ENCODE measurements around the gene CCDC90B.

The CCDC90B gene

DNA sequence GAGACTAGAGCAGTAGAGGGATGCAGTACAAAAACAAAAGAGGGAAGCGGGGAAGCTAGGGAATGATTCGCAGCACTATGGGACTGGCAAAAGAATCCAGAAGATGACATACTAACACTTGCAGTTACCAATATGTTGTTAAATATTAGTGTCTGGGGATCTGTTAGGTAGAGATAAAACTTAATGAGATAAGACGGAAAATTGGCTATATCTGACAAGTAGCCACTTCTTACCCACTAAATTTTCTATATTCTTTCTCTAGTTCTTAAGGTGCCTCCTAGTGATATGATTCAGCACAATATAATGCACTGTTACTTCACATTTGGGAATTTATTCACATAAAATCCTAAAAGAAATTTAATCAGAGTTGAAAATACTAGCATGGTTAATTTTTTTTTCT is 30.8 kb downstream of the CCDC90B start:
- no peak overlapping the region for H2AFZ ChIP-seq (ENCODE audit: low read depth, low read length)
- no peaks in the 10 kb centered on the region for H3K27me3 ChIP-seq (ENCODE audit: insufficient read depth, low read length, poor library complexity)
- peaks cover 22% of the 10 kb centered on the region; the same call in 1 of the 2 replicates for H3K36me3 ChIP-seq (ENCODE audit: insufficient read depth, low read length)
- no peak overlapping the region for H3K4me3 ChIP-seq (ENCODE audit: low read depth in 1 of 2, low read length in 2 of 2)
- TF ChIP-seq, protein P1, sequence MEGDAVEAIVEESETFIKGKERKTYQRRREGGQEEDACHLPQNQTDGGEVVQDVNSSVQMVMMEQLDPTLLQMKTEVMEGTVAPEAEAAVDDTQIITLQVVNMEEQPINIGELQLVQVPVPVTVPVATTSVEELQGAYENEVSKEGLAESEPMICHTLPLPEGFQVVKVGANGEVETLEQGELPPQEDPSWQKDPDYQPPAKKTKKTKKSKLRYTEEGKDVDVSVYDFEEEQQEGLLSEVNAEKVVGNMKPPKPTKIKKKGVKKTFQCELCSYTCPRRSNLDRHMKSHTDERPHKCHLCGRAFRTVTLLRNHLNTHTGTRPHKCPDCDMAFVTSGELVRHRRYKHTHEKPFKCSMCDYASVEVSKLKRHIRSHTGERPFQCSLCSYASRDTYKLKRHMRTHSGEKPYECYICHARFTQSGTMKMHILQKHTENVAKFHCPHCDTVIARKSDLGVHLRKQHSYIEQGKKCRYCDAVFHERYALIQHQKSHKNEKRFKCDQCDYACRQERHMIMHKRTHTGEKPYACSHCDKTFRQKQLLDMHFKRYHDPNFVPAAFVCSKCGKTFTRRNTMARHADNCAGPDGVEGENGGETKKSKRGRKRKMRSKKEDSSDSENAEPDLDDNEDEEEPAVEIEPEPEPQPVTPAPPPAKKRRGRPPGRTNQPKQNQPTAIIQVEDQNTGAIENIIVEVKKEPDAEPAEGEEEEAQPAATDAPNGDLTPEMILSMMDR (IDR thresholded peaks at IDR 0.05; ENCODE audit: borderline replicate concordance, extremely low read depth, low read length, poor library complexity, severe bottlenecking) = no peak
- no peak for TF ChIP-seq EZH2 (IDR thresholded peaks at IDR 0.05; ENCODE audit: borderline replicate concordance, low read depth, low read length, severe bottlenecking)
- H4K20me1 ChIP-seq (ENCODE audit: insufficient read depth, low read length) = no peaks in the 10 kb centered on the region
- no peak overlapping the region for H3K4me2 ChIP-seq (ENCODE audit: insufficient read depth, low read length)
- H3K9me3 ChIP-seq (ENCODE audit: insufficient read depth, low read length, severe bottlenecking) = no peaks in the 10 kb centered on the region
- no peaks in the 10 kb centered on the region for H3K4me1 ChIP-seq (ENCODE audit: insufficient read depth, low read length)
- ATAC-seq (ENCODE audit: insufficient read depth, low read depth) (no peak), DNase-seq (no peak)
- H3K9ac ChIP-seq (ENCODE audit: low read depth, low read length) = no peak overlapping the region
- no peaks in the 10 kb centered on the region for H3K79me2 ChIP-seq (ENCODE audit: insufficient read depth, low read length)
- no peak overlapping the region for H3K27ac ChIP-seq (ENCODE audit: low read length)

DNA sequence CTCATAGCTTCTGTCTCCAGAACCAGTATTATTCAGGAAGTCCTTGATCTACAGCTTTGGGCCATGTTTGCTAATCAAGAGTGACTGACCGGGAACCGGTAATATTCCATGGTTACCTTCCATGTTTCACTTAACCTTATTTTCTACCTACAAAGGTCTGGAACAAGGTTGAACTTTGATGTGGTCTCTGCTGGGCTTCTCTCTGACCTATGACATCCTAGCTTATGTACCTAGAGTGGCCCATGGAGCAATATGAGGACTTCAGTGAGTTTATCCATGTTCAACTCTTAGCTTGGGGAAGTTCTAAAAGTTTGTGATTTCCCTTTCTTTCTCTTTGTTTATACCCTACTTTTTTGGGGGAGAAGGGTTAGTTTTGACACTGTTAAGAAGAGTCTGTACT is 33.2 kb downstream of the CCDC90B start:
- no peak overlapping the region for H3K4me3 ChIP-seq (ENCODE audit: low read depth in 1 of 2, low read length in 2 of 2)
- H4K20me1 ChIP-seq (ENCODE audit: insufficient read depth, low read length) = no peaks in the 10 kb centered on the region
- no peak overlapping the region for H3K27ac ChIP-seq (ENCODE audit: low read length)
- no peak for TF ChIP-seq EZH2 (IDR thresholded peaks at IDR 0.05; ENCODE audit: borderline replicate concordance, low read depth, low read length, severe bottlenecking)
- TF ChIP-seq, protein P1 (IDR thresholded peaks at IDR 0.05; ENCODE audit: borderline replicate concordance, extremely low read depth, low read length, poor library complexity, severe bottlenecking) = no peak
- DNase-seq = no peak
- no peak for ATAC-seq (ENCODE audit: insufficient read depth, low read depth)
- H3K9me3 ChIP-seq (ENCODE audit: insufficient read depth, low read length, severe bottlenecking) = no peaks in the 10 kb centered on the region
- peaks cover 6% of the 10 kb centered on the region; the same call in 1 of the 2 replicates for H3K36me3 ChIP-seq (ENCODE audit: insufficient read depth, low read length)
- H2AFZ ChIP-seq (ENCODE audit: low read depth, low read length) = no peak overlapping the region
- no peaks in the 10 kb centered on the region for H3K79me2 ChIP-seq (ENCODE audit: insufficient read depth, low read length)
- H3K9ac ChIP-seq (ENCODE audit: low read depth, low read length) = no peak overlapping the region
- H3K4me2 ChIP-seq (ENCODE audit: insufficient read depth, low read length) = no peak overlapping the region
- no peaks in the 10 kb centered on the region for H3K27me3 ChIP-seq (ENCODE audit: insufficient read depth, low read length, poor library complexity)
- no peaks in the 10 kb centered on the region for H3K4me1 ChIP-seq (ENCODE audit: insufficient read depth, low read length)

DNA sequence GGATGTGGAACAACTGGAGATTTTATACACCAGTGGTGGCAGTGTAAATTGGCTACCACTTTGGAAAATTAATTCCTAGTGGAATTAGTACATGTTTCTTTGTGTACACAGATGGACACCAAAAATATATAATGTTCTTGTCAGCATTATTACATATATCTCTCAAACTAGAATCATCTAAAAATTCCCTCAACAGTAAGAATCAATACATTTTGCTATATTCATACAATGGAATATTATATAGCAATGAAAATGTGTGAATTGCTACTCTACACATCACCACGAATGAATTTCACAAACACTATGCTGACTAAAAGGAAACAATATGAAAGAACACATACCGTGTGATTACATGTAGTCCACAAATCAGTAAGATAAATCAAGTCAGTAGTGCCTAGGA is 33.9 kb downstream of the CCDC90B start:
- Histone ChIP-seq H3K9ac (ENCODE audit: low read depth, low read length) (no peak overlapping the region), H3K9me3 (ENCODE audit: insufficient read depth, low read length, severe bottlenecking) (no peaks in the 10 kb centered on the region), H3K4me1 (ENCODE audit: insufficient read depth, low read length) (no peaks in the 10 kb centered on the region), H3K36me3 (ENCODE audit: insufficient read depth, low read length) (no peaks in the 10 kb centered on the region), H3K4me2 (ENCODE audit: insufficient read depth, low read length) (no peak overlapping the region), H3K27ac (ENCODE audit: low read length) (no peak overlapping the region), H3K79me2 (ENCODE audit: insufficient read depth, low read length) (no peaks in the 10 kb centered on the region), H4K20me1 (ENCODE audit: insufficient read depth, low read length) (no peaks in the 10 kb centered on the region), H2AFZ (ENCODE audit: low read depth, low read length) (no peak overlapping the region), H3K27me3 (ENCODE audit: insufficient read depth, low read length, poor library complexity) (no peaks in the 10 kb centered on the region), H3K4me3 (ENCODE audit: low read depth in 1 of 2, low read length in 2 of 2) (no peak overlapping the region)
- DNase-seq = no peak
- ATAC-seq (ENCODE audit: insufficient read depth, low read depth) = no peak
- TF ChIP-seq EZH2 (IDR thresholded peaks at IDR 0.05; ENCODE audit: borderline replicate concordance, low read depth, low read length, severe bottlenecking) = no peak
- TF ChIP-seq, protein P1 (IDR thresholded peaks at IDR 0.05; ENCODE audit: borderline replicate concordance, extremely low read depth, low read length, poor library complexity, severe bottlenecking) = no peak

Measured in DND-41 (cell line).